ENCODE results near the gene RGS7.

- TF ChIP-seq CHD2 (IDR thresholded peaks at IDR 0.05; ENCODE audit: borderline replicate concordance, low read depth, low read length) = no peak
- no peak for TF ChIP-seq BCL11A (IDR thresholded peaks at IDR 0.05; ENCODE audit: low read depth, low read length)
- TF ChIP-seq, protein P1, sequence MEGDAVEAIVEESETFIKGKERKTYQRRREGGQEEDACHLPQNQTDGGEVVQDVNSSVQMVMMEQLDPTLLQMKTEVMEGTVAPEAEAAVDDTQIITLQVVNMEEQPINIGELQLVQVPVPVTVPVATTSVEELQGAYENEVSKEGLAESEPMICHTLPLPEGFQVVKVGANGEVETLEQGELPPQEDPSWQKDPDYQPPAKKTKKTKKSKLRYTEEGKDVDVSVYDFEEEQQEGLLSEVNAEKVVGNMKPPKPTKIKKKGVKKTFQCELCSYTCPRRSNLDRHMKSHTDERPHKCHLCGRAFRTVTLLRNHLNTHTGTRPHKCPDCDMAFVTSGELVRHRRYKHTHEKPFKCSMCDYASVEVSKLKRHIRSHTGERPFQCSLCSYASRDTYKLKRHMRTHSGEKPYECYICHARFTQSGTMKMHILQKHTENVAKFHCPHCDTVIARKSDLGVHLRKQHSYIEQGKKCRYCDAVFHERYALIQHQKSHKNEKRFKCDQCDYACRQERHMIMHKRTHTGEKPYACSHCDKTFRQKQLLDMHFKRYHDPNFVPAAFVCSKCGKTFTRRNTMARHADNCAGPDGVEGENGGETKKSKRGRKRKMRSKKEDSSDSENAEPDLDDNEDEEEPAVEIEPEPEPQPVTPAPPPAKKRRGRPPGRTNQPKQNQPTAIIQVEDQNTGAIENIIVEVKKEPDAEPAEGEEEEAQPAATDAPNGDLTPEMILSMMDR (IDR thresholded peaks at IDR 0.05 in 2 of 3, conservative IDR thresholded peaks at IDR 0.05 in 1 of 3; ENCODE audit: control insufficient read depth in 2 of 3, extremely low read depth in 1 of 3, insufficient read depth in 1 of 3, low read depth in 3 of 3, low read length in 3 of 3) = no peak
- TF ChIP-seq POLR2AphosphoS5 (IDR thresholded peaks at IDR 0.05; ENCODE audit: low read length) = no peak
- no peak for TF ChIP-seq TAF1 (IDR thresholded peaks at IDR 0.05; ENCODE audit: borderline replicate concordance, low read depth, low read length)
- TF ChIP-seq, protein P2, sequence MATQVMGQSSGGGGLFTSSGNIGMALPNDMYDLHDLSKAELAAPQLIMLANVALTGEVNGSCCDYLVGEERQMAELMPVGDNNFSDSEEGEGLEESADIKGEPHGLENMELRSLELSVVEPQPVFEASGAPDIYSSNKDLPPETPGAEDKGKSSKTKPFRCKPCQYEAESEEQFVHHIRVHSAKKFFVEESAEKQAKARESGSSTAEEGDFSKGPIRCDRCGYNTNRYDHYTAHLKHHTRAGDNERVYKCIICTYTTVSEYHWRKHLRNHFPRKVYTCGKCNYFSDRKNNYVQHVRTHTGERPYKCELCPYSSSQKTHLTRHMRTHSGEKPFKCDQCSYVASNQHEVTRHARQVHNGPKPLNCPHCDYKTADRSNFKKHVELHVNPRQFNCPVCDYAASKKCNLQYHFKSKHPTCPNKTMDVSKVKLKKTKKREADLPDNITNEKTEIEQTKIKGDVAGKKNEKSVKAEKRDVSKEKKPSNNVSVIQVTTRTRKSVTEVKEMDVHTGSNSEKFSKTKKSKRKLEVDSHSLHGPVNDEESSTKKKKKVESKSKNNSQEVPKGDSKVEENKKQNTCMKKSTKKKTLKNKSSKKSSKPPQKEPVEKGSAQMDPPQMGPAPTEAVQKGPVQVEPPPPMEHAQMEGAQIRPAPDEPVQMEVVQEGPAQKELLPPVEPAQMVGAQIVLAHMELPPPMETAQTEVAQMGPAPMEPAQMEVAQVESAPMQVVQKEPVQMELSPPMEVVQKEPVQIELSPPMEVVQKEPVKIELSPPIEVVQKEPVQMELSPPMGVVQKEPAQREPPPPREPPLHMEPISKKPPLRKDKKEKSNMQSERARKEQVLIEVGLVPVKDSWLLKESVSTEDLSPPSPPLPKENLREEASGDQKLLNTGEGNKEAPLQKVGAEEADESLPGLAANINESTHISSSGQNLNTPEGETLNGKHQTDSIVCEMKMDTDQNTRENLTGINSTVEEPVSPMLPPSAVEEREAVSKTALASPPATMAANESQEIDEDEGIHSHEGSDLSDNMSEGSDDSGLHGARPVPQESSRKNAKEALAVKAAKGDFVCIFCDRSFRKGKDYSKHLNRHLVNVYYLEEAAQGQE (IDR thresholded peaks at IDR 0.05; ENCODE audit: low read depth, low read length) = no peak
These were observed 46.6 kb downstream of the RGS7 start for GRCh38 chr1:241310451-241310850.

All from GM12878 (cell line).